IMR-90 (cell line): ENCODE results near the gene UBE3C. TPM values are rescaled to one million over a fixed set of nuclear protein-coding genes. Genes with fewer than 3 reads are reported as not detected.

ENCODE experiments used
- ATAC-seq: fragments of 200-7000 bp; cut with Tn5 transposase; 2 replicates; pipeline ENCODE4 v1.9.1; 2020; ENCODE audit warnings: low read depth, mild to moderate bottlenecking, moderate library complexity
- BruUV-seq: library from RNA; stranded (reverse); fragments of 400-500 nt; replicated peaks from 2 replicates; lab custom pipeline; 2021; lab: Mats Ljungman, UMichigan
- CTCF ChIA-PET: fragments of 300-600 bp; formaldehyde crosslinking; extraction: SDS; loops from one replicate; lab custom pipeline; 2021; ENCODE audit warnings: antibody characterized with exemption; lab: Yijun Ruan, JAX
- POLR2A ChIA-PET: fragments of 300-600 bp; sonication (Branson Sonifier 250); formaldehyde crosslinking; loops from one replicate; lab custom pipeline; 2022; ENCODE audit warnings: antibody characterized with exemption; ENCODE audit not compliant: unreplicated experiment; lab: Charles Lee
- DNase-seq: peaks from one replicate; pipeline ENCODE4 v3.0.0; 2013
- H2AFZ ChIP-seq: replicated peaks from 2 replicates; pipeline ENCODE3; 2013; ENCODE audit warnings: low read length, mild to moderate bottlenecking; ENCODE audit not compliant: poor library complexity
- H2AK5ac ChIP-seq: 2 replicates; pipeline ENCODE4 v1.6.1; 2013; ENCODE audit warnings: low read depth, low read length, inconsistent platforms
- H2AK9ac ChIP-seq: replicated peaks from 2 replicates; pipeline ENCODE3; 2013; ENCODE audit warnings: mild to moderate bottlenecking, low read depth, low read length, moderate library complexity; ENCODE audit not compliant: poor library complexity
- H2BK120ac ChIP-seq: 2 replicates; pipeline ENCODE4 v1.6.1; 2013; ENCODE audit warnings: low read depth, low read length, inconsistent platforms
- H2BK15ac ChIP-seq: 3 replicates; pipeline ENCODE4 v1.6.1; 2013; ENCODE audit warnings: low read depth, low read length, inconsistent platforms
- H2BK20ac ChIP-seq: 2 replicates; pipeline ENCODE4 v1.6.1; 2013; ENCODE audit warnings: low read depth, mild to moderate bottlenecking, inconsistent platforms, low read length, moderate library complexity
- H2BK5ac ChIP-seq: 2 replicates; pipeline ENCODE4 v1.6.1; 2013; ENCODE audit warnings: mild to moderate bottlenecking, low read depth, low read length, inconsistent platforms; ENCODE audit not compliant: poor library complexity, severe bottlenecking
- H3K14ac ChIP-seq: replicated peaks from 2 replicates; pipeline ENCODE4 v1.6.1; 2013; ENCODE audit warnings: low read depth, low read length, inconsistent platforms
- H3K18ac ChIP-seq: 2 replicates; pipeline ENCODE4 v1.6.1; 2013; ENCODE audit warnings: low read depth, low read length, control low read depth
- H3K23ac ChIP-seq: 2 replicates; pipeline ENCODE4 v1.6.1; 2013; ENCODE audit warnings: low read depth, low read length, inconsistent platforms
- H3K27ac ChIP-seq: 2 replicates; pipeline ENCODE4 v1.5.1; 2013; ENCODE audit warnings: mild to moderate bottlenecking, control low read depth, low read length; ENCODE audit not compliant: insufficient read depth
- H3K27me3 ChIP-seq: 2 replicates; pipeline ENCODE4 v1.6.1; 2013; ENCODE audit warnings: low read length; ENCODE audit not compliant: control insufficient read depth, insufficient read depth
- H3K36me3 ChIP-seq: 2 replicates; pipeline ENCODE4 v1.6.1; 2013; ENCODE audit warnings: low read length, mixed read lengths; ENCODE audit not compliant: control insufficient read depth, insufficient read depth
- H3K4ac ChIP-seq: 2 replicates; pipeline ENCODE4 v1.6.1; 2013; ENCODE audit warnings: low read depth, low read length, inconsistent platforms
- H3K4me1 ChIP-seq: 2 replicates; pipeline ENCODE4 v1.6.1; 2013; ENCODE audit warnings: low read length, mixed read lengths; ENCODE audit not compliant: control insufficient read depth, insufficient read depth
- H3K4me2 ChIP-seq: 2 replicates; pipeline ENCODE4 v1.6.1; 2013; ENCODE audit warnings: low read depth, mild to moderate bottlenecking, control low read depth, low read length, moderate library complexity
- H3K4me3 ChIP-seq: 2 replicates; pipeline ENCODE4 v1.5.1; 2013; ENCODE audit warnings: low read depth, mild to moderate bottlenecking, control low read depth, low read length, moderate library complexity; ENCODE audit not compliant: insufficient read depth
- H3K56ac ChIP-seq: 2 replicates; pipeline ENCODE4 v1.6.1; 2013; ENCODE audit warnings: low read length, inconsistent platforms; ENCODE audit not compliant: insufficient read depth; ENCODE audit errors: extremely low read depth
- H3K79me1 ChIP-seq, 2 experiments: 2 replicates each; pipeline ENCODE4 v1.6.1; 2013; ENCODE audit warnings: low read length in 2 of 2, inconsistent platforms in 1 of 2, low read depth in 1 of 2
- H3K9ac ChIP-seq: 2 replicates; pipeline ENCODE4 v1.6.1; 2013; ENCODE audit warnings: low read depth, low read length, control low read depth
- H3K9me1 ChIP-seq: 2 replicates; pipeline ENCODE4 v1.6.1; 2013; ENCODE audit warnings: low read length, inconsistent platforms; ENCODE audit not compliant: insufficient read depth
- H3K9me3 ChIP-seq: 2 replicates; pipeline ENCODE4 v1.6.1; 2013; ENCODE audit warnings: low read length; ENCODE audit not compliant: control insufficient read depth, insufficient read depth
- H4K20me1 ChIP-seq: 2 replicates; pipeline ENCODE4 v1.6.1; 2013; ENCODE audit warnings: low read length, inconsistent platforms; ENCODE audit not compliant: insufficient read depth
- H4K5ac ChIP-seq: 2 replicates; pipeline ENCODE4 v1.6.1; 2013; ENCODE audit warnings: mild to moderate bottlenecking, low read depth, low read length, control low read depth
- H4K8ac ChIP-seq, 2 experiments: 2 replicates each; pipeline ENCODE4 v1.6.1; 2013; ENCODE audit warnings: low read depth in 2 of 2, low read length in 2 of 2, control low read depth in 1 of 2, inconsistent platforms in 1 of 2
- H4K91ac ChIP-seq: 2 replicates; pipeline ENCODE4 v1.6.1; 2013; ENCODE audit warnings: low read depth, low read length, inconsistent platforms; ENCODE audit not compliant: insufficient read depth
- MAZ ChIP-seq: IDR thresholded peaks from 2 replicates; pipeline ENCODE4 v1.6.1; 2012; ENCODE audit warnings: low read depth, mild to moderate bottlenecking, low read length, improper control_type of control experiment, moderate library complexity, borderline replicate concordance
- MXI1 ChIP-seq: IDR thresholded peaks from 2 replicates; pipeline ENCODE4 v1.6.1; 2012; ENCODE audit warnings: low read depth, mild to moderate bottlenecking, low read length, moderate library complexity, borderline replicate concordance
- NFE2L2 ChIP-seq: fragments of 150-350 bp; IDR thresholded peaks from 2 replicates; pipeline ENCODE4 v1.6.1; 2016; ENCODE audit warnings: low read depth, mild to moderate bottlenecking, low read length
- RAD21 ChIP-seq: IDR thresholded peaks from 2 replicates; pipeline ENCODE4 v1.6.1; 2012; ENCODE audit warnings: low read length, improper control_type of control experiment
- WGBS, 2 experiments: methylation state at CpG; one replicate each; pipeline versions ENCODE4 v1.1.5 to v1.1.7; 2013; ENCODE audit warnings: missing lambda C conversion rate in 2 of 2; ENCODE audit not compliant: insufficient read length in 1 of 2; ENCODE audit errors: extremely low coverage in 2 of 2; 5-methylcytosine and 5-hydroxymethylcytosine counted together
- dilution Hi-C: fragments of 300-500 bp; cut with HindIII; formaldehyde crosslinking; loops from one replicate; pipeline ENCODE4 v1.14.3; 2018; ENCODE audit warnings: low sequenced_read_pairs; ENCODE audit not compliant: unreplicated experiment
- in situ Hi-C: fragments of 300-500 bp; cut with MboI; formaldehyde crosslinking; loops from 3 replicates; pipeline ENCODE4 v1.14.3; 2019; ENCODE audit warnings: low sequenced_read_pairs, inconsistent platforms, mixed read lengths
- intact Hi-C: fragments of 100-400 bp; cut with micrococcal nuclease; formaldehyde crosslinking; loops from 2 replicates; pipeline ENCODE4 v1.10.0; 2022
- polyA plus RNA-seq, 3 experiments: library from polyadenylated mRNA; depleted of rRNA; stranded (reverse); fragments of >200 nt; gene quantifications; 2 replicates each; pipeline ENCODE4 v1.2.3, GENCODE V29; 2012; ENCODE audit warnings: low replicate concordance in 1 of 3
- total RNA-seq: library from RNA; depleted of rRNA; stranded (reverse); fragments of >200 nt; gene quantifications from 2 replicates; pipeline ENCODE4 v1.2.3, GENCODE V29; 2012

Gene UBE3C
- total and polyA plus RNA-seq, 2 of the 4 experiments (the other 2 are of a cell fraction), result 43.0 to 60.6 TPM

- H2BK120ac ChIP-seq, result no peak overlapping the region
- POLR2A ChIA-PET, result no interaction called here
- H4K5ac ChIP-seq, result no peak overlapping the region; the same call in 1 of the 2 replicates
- TF ChIP-seq MXI1 (no peak), MAZ (no peak), RAD21 (no peak), NFE2L2 (no peak)
- 60% methylated on average over 2 of the region's 10 CpGs; no CpG with 5 or more reads in 1 of the 2 experiments for WGBS, 2 experiments
- peak overlapping the region; percentile 61 for H3K23ac ChIP-seq
- CTCF ChIA-PET, result no interaction called here
- ATAC-seq (no peak), DNase-seq (no peak)
- H4K8ac ChIP-seq, result no peak overlapping the region
- peaks cover 25% of the 10 kb centered on the region for H3K9me1 ChIP-seq
- BruUV-seq, result TSS peak; percentile 33
- dilution Hi-C loops, result no loop called here
- peaks cover 0 to 39% of the 10 kb centered on the region in 2 experiments; a peak in 3 of 4 replicates for H3K79me1 ChIP-seq
- peaks cover 16% of the 10 kb centered on the region for H3K36me3 ChIP-seq
- H3K56ac ChIP-seq, result no peak overlapping the region
- H2AK5ac ChIP-seq, result no peak overlapping the region
- H2BK5ac ChIP-seq, result no peak overlapping the region
- H3K4me3 ChIP-seq, result peak overlapping the region; percentile 59; the same call in 1 of the 2 replicates
- H2BK20ac ChIP-seq, result no peak overlapping the region
- H4K20me1 ChIP-seq, result peaks cover 62% of the 10 kb centered on the region
- no peak overlapping the region for H3K4ac ChIP-seq
- no peaks in the 10 kb centered on the region for H3K9me3 ChIP-seq
- peaks cover 11% of the 10 kb centered on the region for H3K4me1 ChIP-seq
- peak overlapping the region; percentile 88; the same call in 1 of the 2 replicates for H3K9ac ChIP-seq
- H3K18ac ChIP-seq, result no peak overlapping the region
- no peak overlapping the region for H4K91ac ChIP-seq
- H3K4me2 ChIP-seq, result peak overlapping the region; percentile 91
- no peak overlapping the region for H2AFZ ChIP-seq
- no peak overlapping the region; the same call in 1 of the 2 replicates for H3K27ac ChIP-seq
- in situ Hi-C loops, result loop anchor here (25.0 kb wide), 2 partner anchors 178 to 503 kb away; partner anchors contain the start of gene RNF32
- no peak overlapping the region for H2AK9ac ChIP-seq
- H3K14ac ChIP-seq, result no peak overlapping the region
- no peak overlapping the region for H2BK15ac ChIP-seq
- no peaks in the 10 kb centered on the region for H3K27me3 ChIP-seq
- intact Hi-C loops, result no loop called here
These were observed 1.8 kb downstream of the UBE3C start for GRCh38 chr7:157140511-157140905.
